Right atrium auricular region (tissue), 2 donors: Measurements from ENCODE around the gene TMX4. TPM values are rescaled to one million over a fixed set of nuclear protein-coding genes. Genes with fewer than 3 reads are reported as not detected.

Source experiments
- DNase-seq: peaks from one replicate; pipeline ENCODE4 v3.0.0-alpha.2; 2019; ENCODE audit warnings: low spot score
- H3K27ac ChIP-seq, 2 donors: fragments of 200-600 bp; sonication (generic); 1 replicate in 1 of 2; 2 replicates in 1 of 2; pipeline ENCODE4 v1.5.1; 2016 to 2019
- H3K27me3 ChIP-seq, 2 donors: fragments of 200-600 bp; sonication (generic); one replicate each; pipeline versions ENCODE4 v1.5.1 to v1.6.0; 2017 to 2019
- H3K36me3 ChIP-seq: fragments of 200-600 bp; sonication (generic); one replicate; pipeline ENCODE4 v1.5.1; 2016
- H3K4me1 ChIP-seq, 2 donors: fragments of 200-600 bp; sonication (generic); one replicate each; pipeline versions ENCODE4 v1.5.1 to v1.6.0; 2017 to 2019
- H3K4me3 ChIP-seq, 2 donors: fragments of 200-600 bp; sonication (generic); 1 replicate in 1 of 2; 2 replicates in 1 of 2; pipeline ENCODE4 v1.5.1; 2017 to 2019; ENCODE audit warnings: mild to moderate bottlenecking in 1 of 2, moderate library complexity in 1 of 2
- H3K9me3 ChIP-seq, 2 donors: fragments of 200-600 bp; sonication (generic); one replicate each; pipeline ENCODE4 v1.5.1; 2019
- total RNA-seq, 2 donors: library from RNA; depleted of rRNA; stranded (reverse); fragments of >200 nt; gene quantifications; one replicate each; pipeline ENCODE4 v1.1.0, GENCODE V29; 2016
- TF ChIP-seq, protein P1 (sequence below), 2 donors: fragments of 200-600 bp; sonication (generic); IDR thresholded peaks; one replicate each; pipeline ENCODE4 v1.5.1; 2019; ENCODE audit warnings: antibody characterized with exemption in 2 of 2

Gene TMX4
- total RNA-seq, 2 donors from 2014 or later = 90.4 to 191 TPM

DNA sequence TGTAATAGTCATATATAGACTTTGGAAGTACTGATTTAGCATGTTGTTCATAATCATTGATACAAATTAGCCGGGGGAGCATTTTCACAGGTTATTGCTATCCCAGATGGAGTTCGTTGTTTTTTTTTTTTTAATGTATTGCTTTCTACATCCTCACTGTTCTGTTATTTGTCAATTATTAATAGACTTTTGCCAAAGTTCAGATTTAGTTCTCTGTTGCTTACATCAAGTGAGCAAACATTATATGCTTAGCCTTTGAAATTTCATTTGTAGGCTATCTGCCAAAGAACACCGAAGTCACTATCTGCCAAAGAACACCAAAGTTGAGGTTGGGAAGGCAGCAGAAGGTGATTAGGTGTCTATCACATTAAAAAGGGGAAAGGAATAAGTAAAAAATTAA is 79.2 kb downstream of the TMX4 start, which contains the start of gene HAO1:
Gene HAO1, minus strand, starts transcription at position 118 of the 400 bp plus-strand sequence. Its CDS starts 36 bp downstream, at position 82.
- H3K36me3 ChIP-seq = no peaks in the 10 kb centered on the region
- no peak within 1 kb of the TSS for H3K27ac ChIP-seq
- H3K4me1 ChIP-seq = peaks cover 0 to 9% of the 10 kb centered on the region in 2 donors
- H3K4me3 ChIP-seq = no peak within 1 kb of the TSS
- TF ChIP-seq, protein P1, sequence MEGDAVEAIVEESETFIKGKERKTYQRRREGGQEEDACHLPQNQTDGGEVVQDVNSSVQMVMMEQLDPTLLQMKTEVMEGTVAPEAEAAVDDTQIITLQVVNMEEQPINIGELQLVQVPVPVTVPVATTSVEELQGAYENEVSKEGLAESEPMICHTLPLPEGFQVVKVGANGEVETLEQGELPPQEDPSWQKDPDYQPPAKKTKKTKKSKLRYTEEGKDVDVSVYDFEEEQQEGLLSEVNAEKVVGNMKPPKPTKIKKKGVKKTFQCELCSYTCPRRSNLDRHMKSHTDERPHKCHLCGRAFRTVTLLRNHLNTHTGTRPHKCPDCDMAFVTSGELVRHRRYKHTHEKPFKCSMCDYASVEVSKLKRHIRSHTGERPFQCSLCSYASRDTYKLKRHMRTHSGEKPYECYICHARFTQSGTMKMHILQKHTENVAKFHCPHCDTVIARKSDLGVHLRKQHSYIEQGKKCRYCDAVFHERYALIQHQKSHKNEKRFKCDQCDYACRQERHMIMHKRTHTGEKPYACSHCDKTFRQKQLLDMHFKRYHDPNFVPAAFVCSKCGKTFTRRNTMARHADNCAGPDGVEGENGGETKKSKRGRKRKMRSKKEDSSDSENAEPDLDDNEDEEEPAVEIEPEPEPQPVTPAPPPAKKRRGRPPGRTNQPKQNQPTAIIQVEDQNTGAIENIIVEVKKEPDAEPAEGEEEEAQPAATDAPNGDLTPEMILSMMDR (IDR thresholded peaks at IDR 0.05) = no peak
- H3K9me3 ChIP-seq = no peaks in the 10 kb centered on the region
- no peaks in the 10 kb centered on the region for H3K27me3 ChIP-seq
- DNase-seq = no peak

DNA sequence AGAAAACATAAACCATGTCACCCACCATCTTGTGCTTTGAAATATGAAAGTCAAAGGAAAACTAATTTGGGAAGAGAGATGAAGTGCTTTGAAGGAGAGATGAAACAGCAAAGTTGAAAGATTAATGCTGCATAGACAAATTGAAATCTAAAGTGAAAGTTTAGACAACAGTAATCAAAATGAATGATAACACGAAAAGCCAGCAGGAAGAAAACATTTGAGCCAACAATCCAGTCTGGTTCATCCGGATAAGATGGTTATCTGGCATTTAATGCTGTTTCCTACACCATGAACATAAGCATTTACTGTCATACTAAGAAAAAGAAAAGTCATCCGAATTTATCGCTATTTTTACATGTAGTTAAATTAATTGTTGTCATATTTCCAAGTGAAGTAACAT is 79.9 kb downstream of the TMX4 start:
- Histone ChIP-seq H3K4me3 (no peak overlapping the region), H3K4me1 (peaks cover 0 to 9% of the 10 kb centered on the region in 2 donors), H3K27ac (no peak overlapping the region), H3K9me3 (no peaks in the 10 kb centered on the region), H3K27me3 (no peaks in the 10 kb centered on the region), H3K36me3 (no peaks in the 10 kb centered on the region)
- TF ChIP-seq, protein P1 (IDR thresholded peaks at IDR 0.05) = no peak
- DNase-seq = no peak

DNA sequence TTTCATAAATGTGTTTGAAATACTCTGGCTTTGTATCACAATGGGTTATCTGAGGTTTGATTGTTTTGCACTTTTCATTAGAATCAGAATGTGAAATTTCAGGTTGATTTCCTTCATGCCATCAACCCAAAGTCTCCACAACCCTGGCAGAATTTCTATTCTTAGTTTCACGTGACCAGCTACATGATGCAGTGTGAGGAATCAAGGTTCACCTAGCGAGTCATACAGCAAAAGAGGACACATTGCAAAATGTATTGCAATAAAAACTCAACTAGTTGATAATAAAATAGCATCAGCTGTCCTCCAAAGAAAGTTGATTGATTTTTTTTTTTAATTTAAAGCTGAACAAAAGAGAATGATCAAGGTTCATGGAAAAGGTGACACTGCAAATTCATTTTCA is 81.5 kb downstream of the TMX4 start:
- DNase-seq = no peak
- Histone ChIP-seq H3K36me3 (no peaks in the 10 kb centered on the region), H3K4me3 (no peak overlapping the region), H3K27me3 (no peaks in the 10 kb centered on the region), H3K27ac (no peak overlapping the region), H3K4me1 (peaks cover 0 to 9% of the 10 kb centered on the region in 2 donors), H3K9me3 (no peaks in the 10 kb centered on the region)
- TF ChIP-seq, protein P1 (IDR thresholded peaks at IDR 0.05) = no peak

DNA sequence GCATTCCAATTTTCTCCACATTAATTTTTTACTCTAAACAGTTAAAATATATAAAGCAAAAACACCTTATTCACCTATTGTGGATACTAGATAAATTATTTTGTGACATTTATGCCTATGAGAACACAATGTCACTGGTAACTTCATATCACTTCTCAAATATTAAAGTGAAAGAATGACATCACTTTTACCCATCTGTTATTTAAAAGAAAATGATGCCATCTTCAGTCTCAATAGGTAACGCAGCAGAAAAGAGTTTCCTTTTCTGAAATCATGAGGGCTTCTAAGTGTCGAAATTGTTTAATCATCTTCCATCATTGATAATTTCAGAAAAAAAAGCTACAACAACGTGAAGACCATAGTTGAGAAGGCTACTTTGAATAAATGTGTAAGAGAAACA is 82.2 kb downstream of the TMX4 start:
- TF ChIP-seq, protein P1 (IDR thresholded peaks at IDR 0.05) = no peak
- H3K9me3 ChIP-seq = no peaks in the 10 kb centered on the region
- no peaks in the 10 kb centered on the region for H3K36me3 ChIP-seq
- H3K4me1 ChIP-seq = peaks cover 0 to 9% of the 10 kb centered on the region in 2 donors
- H3K27ac ChIP-seq = no peak overlapping the region
- no peaks in the 10 kb centered on the region for H3K27me3 ChIP-seq
- no peak overlapping the region for H3K4me3 ChIP-seq
- no peak for DNase-seq

DNA sequence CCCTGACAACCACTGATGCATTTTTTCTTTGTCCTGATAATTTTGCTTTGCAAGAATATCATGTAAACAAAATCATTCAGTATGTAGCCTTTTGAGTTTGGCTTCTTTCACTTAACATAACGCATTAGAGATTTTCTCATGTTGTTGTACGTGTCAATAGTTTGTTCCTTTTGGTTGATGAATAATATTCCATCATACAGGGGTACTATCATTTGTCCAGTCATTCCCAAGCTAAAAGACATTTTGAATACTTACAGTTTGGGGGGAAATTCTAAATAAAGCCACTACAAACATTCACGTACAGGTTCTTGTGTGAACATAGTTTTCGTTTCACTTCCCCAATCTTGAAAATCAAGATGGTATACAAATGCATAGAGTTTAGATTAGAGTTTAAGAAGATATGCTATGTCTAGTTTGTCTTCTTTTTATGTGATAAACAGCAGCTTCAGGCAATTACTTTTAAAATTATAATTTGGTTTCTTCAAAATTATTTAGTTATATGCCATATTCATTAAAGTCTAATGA is 84.5 kb downstream of the TMX4 start:
- Histone ChIP-seq H3K27me3 (no peaks in the 10 kb centered on the region), H3K9me3 (no peaks in the 10 kb centered on the region), H3K4me3 (no peak overlapping the region), H3K36me3 (no peaks in the 10 kb centered on the region), H3K27ac (no peak overlapping the region), H3K4me1 (peaks cover 0 to 9% of the 10 kb centered on the region in 2 donors)
- TF ChIP-seq, protein P1 (IDR thresholded peaks at IDR 0.05) = no peak
- DNase-seq = no peak

DNA sequence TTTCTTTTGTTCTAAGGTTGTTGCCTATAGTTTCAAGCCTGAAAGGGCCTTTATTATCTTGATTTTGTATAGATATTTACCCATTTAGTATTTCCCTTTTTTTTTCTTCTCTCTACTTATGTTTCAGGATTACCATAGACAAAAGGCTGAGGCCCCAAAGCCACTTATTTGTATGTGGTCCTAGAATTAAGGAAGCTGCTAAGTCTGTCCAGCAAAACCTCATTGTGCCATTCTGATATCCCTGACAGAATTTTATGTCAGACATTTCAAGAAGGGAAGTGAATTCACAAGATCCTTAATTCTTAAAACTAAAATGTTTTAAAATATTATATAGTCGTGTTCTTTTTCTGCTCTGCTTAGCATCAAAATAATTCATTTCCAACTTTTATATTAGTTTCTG is 86.2 kb downstream of the TMX4 start:
- H3K27ac ChIP-seq = no peak overlapping the region
- DNase-seq = no peak

More for the DNA sequence above, 86.2 kb downstream of the TMX4 start:
- H3K9me3 ChIP-seq = no peaks in the 10 kb centered on the region
- no peaks in the 10 kb centered on the region for H3K36me3 ChIP-seq
- H3K27me3 ChIP-seq = no peaks in the 10 kb centered on the region
- TF ChIP-seq, protein P1 (IDR thresholded peaks at IDR 0.05) = no peak
- no peak overlapping the region for H3K4me3 ChIP-seq
- peaks cover 0 to 9% of the 10 kb centered on the region in 2 donors for H3K4me1 ChIP-seq
